Inflammatory macrophage (primary cell): ENCODE data around the gene NCK2.

Experiments used
- DNase-seq, 2 donors: peaks; one replicate each; pipeline ENCODE4 v3.0.0-alpha.2; 2020 to 2022

Gene NCK2

GRCh38 chr2:105874466-105874865 lies 129.8 kb downstream of the NCK2 start:
- no peak for DNase-seq

GRCh38 chr2:105875241-105875640 lies 130.5 kb downstream of the NCK2 start:
- no peak for DNase-seq

GRCh38 chr2:105876191-105876590 lies 131.5 kb downstream of the NCK2 start:
- no peak for DNase-seq

GRCh38 chr2:105877945-105878344 lies 133.2 kb downstream of the NCK2 start:
- no peak for DNase-seq

- no peak for DNase-seq
These were observed 134.5 kb downstream of the NCK2 start for GRCh38 chr2:105879106-105879802.

- no peak for DNase-seq
These were observed 135.1 kb downstream of the NCK2 start for GRCh38 chr2:105879803-105880300.

- no peak for DNase-seq
These were observed 135.9 kb downstream of the NCK2 start for GRCh38 chr2:105880637-105881036.

GRCh38 chr2:105881286-105882136 lies 136.8 kb downstream of the NCK2 start:
- DNase-seq, result no peak

GRCh38 chr2:105882341-105882740 lies 137.6 kb downstream of the NCK2 start:
- no peak for DNase-seq

- no peak for DNase-seq
These were observed 138.3 kb downstream of the NCK2 start for GRCh38 chr2:105882920-105883435.

GRCh38 chr2:105883911-105884694 lies 139.4 kb downstream of the NCK2 start:
- no peak for DNase-seq

- no peak for DNase-seq
These were observed 140.7 kb downstream of the NCK2 start for GRCh38 chr2:105885456-105885855.

- no peak for DNase-seq
These were observed 141.3 kb downstream of the NCK2 start for GRCh38 chr2:105886029-105886454.

- DNase-seq, result no peak
These were observed 142.0 kb downstream of the NCK2 start for GRCh38 chr2:105886687-105887086.

- DNase-seq, result no peak
These were observed 142.5 kb downstream of the NCK2 start for GRCh38 chr2:105887256-105887655.

- DNase-seq, result peak; percentile 23 to 55
These were observed 143.9 kb downstream of the NCK2 start for GRCh38 chr2:105888625-105889024.

GRCh38 chr2:105889046-105889445 lies 144.3 kb downstream of the NCK2 start:
- DNase-seq, result no peak

- DNase-seq, result no peak
These were observed 145.4 kb downstream of the NCK2 start for GRCh38 chr2:105890111-105890510.

GRCh38 chr2:105890856-105891255 lies 146.1 kb downstream of the NCK2 start:
- no peak for DNase-seq

- no peak for DNase-seq
These were observed 148.6 kb downstream of the NCK2 start for GRCh38 chr2:105893011-105893995.

GRCh38 chr2:105894327-105894944 lies 149.7 kb downstream of the NCK2 start:
- DNase-seq, result no peak
